NCI-H345 treated with DMSO at 0.1 percent for 48 hours (cell line): ENCODE results near the gene RHOBTB3.
"Not testable (repeated sequence)": the region's sequence is repeated elsewhere in the genome, so short reads cannot be mapped to it uniquely, and the experiment has no call there.

Experiments
- DNase-seq: peaks from one replicate; lab custom pipeline; 2025; ENCODE audit not compliant: unreplicated experiment; lab: John Stamatoyannopoulos, UW

The RHOBTB3 gene

GRCh38 chr5:95797301-95797700 lies 66.2 kb downstream of the RHOBTB3 start:
- no peak for DNase-seq

GRCh38 chr5:95798048-95798447 lies 66.9 kb downstream of the RHOBTB3 start:
- no peak for DNase-seq

GRCh38 chr5:95798545-95798944 lies 67.4 kb downstream of the RHOBTB3 start:
- DNase-seq, result no peak

- no peak for DNase-seq
Observed at GRCh38 chr5:95799191-95799835, 68.2 kb downstream of the RHOBTB3 start.

- DNase-seq, result no peak
Observed at GRCh38 chr5:95800553-95800952, 69.4 kb downstream of the RHOBTB3 start.

- no peak for DNase-seq
Observed at GRCh38 chr5:95801532-95801931, 70.4 kb downstream of the RHOBTB3 start.

GRCh38 chr5:95801961-95802360 lies 70.8 kb downstream of the RHOBTB3 start:
- DNase-seq, result no peak

GRCh38 chr5:95803271-95804148 lies 72.4 kb downstream of the RHOBTB3 start:
- no peak for DNase-seq

GRCh38 chr5:95804736-95805539 lies 73.8 kb downstream of the RHOBTB3 start:
- DNase-seq, result no peak

GRCh38 chr5:95806687-95807086 lies 75.6 kb downstream of the RHOBTB3 start:
- no peak for DNase-seq

GRCh38 chr5:95808013-95808685 lies 77.0 kb downstream of the RHOBTB3 start:
- no peak for DNase-seq

GRCh38 chr5:95808686-95809413 lies 77.7 kb downstream of the RHOBTB3 start:
- DNase-seq, result no peak

GRCh38 chr5:95809414-95809960 lies 78.4 kb downstream of the RHOBTB3 start:
- DNase-seq, result no peak

GRCh38 chr5:95810305-95811125 lies 79.4 kb downstream of the RHOBTB3 start:
- no peak for DNase-seq

GRCh38 chr5:95811126-95811423 lies 79.9 kb downstream of the RHOBTB3 start:
- DNase-seq, result not testable (repeated sequence)

GRCh38 chr5:95811461-95812073 lies 80.4 kb downstream of the RHOBTB3 start:
- not testable (repeated sequence) for DNase-seq

GRCh38 chr5:95812074-95812471 lies 80.9 kb downstream of the RHOBTB3 start:
- no peak for DNase-seq

- not testable (repeated sequence) for DNase-seq
Observed at GRCh38 chr5:95813035-95813434, 81.9 kb downstream of the RHOBTB3 start.

- DNase-seq, result no peak
Observed at GRCh38 chr5:95815155-95815729, 84.1 kb downstream of the RHOBTB3 start.
